NOMO-1 treated with dmso at 0.1 percent for 144 hours (cell line): Measurements from ENCODE around the gene GZMB.
"Not testable (repeated sequence)": the region's sequence is repeated elsewhere in the genome, so short reads cannot be mapped to it uniquely, and the experiment has no call there.

Experiments
- DNase-seq: peaks from one replicate; lab custom pipeline; 2025; ENCODE audit not compliant: unreplicated experiment; lab: John Stamatoyannopoulos, UW

The GZMB gene, protein sequence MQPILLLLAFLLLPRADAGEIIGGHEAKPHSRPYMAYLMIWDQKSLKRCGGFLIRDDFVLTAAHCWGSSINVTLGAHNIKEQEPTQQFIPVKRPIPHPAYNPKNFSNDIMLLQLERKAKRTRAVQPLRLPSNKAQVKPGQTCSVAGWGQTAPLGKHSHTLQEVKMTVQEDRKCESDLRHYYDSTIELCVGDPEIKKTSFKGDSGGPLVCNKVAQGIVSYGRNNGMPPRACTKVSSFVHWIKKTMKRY

GRCh38 chr14:24634158-24634557, at the start of gene GZMB:
Gene GZMB (minus strand): TSS chr14:24634190. CDS start chr14:24634160, 30 bp downstream.
- no peak for DNase-seq

- DNase-seq, result no peak
Measured at GRCh38 chr14:24681056-24681455, 47.1 kb upstream of the GZMB start.

DNA sequence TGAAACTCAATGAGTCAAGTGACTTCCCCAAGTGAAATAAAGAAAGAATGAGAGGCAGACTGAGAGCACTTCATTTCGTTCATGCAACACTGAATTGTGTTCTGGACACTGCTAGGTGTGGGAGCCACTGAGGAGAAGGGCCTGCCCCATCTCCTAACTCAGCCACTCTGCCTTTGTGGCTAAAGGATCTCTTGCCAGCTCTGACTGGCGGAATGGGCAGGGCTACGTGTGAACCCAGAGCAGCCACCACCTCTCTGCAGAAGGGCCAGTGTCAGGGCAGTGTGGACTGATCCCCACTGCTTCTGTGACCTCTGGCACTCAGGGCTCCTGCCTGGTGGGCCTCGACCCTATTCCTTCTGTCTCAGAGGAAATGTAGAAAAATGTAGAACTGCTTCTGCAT, 46.5 kb upstream of the GZMB start:
- no peak for DNase-seq

- no peak for DNase-seq
Measured at GRCh38 chr14:24679248-24679961, 45.4 kb upstream of the GZMB start.

GRCh38 chr14:24678801-24679247, 44.8 kb upstream of the GZMB start:
- peak; percentile 83 for DNase-seq

DNA sequence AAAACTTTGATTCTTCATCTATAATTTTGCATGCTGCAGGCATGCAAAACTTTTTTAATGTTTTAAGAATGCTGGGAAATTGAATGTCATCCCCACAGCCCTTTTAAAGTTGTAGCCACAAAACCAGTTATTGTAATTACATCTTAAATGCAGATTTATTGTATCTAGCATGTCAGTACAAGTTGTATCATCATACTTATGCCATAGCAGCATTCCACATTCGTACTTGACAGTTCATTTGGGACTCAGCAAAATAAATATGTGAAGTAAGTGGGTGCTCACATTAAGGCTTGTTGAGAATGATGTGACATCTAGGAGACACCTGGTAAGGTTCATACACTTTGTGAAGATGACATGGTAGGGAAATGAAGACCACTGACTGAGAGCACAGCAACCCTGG, 44.0 kb upstream of the GZMB start:
- no peak for DNase-seq

DNA sequence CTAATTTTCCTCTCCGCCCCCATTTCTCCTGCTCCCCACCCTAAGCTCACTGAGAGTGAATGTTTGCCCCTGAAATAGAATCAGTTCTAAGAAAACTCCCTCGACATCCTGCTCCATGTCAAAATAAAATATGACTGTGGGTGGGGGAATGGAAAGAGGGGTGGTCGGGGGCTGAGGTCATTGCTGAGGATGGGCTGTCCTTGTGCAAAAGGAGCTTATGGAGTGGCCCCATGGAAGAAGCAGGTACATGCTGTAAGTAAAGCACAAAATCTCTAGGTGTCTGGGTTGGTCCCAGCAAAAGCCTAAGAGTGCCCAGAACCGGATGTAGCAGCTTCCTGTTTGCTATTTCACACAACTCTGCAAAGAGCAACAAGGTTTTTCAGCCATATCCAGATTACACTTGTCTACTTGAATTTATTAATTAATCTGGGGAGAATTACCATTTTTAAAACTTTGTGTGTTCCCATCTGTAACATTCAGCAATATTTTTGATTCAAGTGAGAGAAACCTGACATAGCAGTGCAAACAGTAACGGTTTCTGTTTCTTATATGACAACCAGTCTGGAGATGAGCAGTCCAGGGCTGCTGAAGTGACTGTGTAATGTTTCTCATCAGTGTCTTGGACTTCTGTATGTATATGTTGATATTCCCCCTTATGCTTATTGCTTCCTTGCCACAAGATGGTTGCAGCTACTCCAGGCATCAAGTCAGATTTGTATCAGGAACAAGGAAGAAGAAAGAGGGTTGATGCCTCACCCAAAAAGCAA, 40.4 kb upstream of the GZMB start:
- DNase-seq, result no peak

DNA sequence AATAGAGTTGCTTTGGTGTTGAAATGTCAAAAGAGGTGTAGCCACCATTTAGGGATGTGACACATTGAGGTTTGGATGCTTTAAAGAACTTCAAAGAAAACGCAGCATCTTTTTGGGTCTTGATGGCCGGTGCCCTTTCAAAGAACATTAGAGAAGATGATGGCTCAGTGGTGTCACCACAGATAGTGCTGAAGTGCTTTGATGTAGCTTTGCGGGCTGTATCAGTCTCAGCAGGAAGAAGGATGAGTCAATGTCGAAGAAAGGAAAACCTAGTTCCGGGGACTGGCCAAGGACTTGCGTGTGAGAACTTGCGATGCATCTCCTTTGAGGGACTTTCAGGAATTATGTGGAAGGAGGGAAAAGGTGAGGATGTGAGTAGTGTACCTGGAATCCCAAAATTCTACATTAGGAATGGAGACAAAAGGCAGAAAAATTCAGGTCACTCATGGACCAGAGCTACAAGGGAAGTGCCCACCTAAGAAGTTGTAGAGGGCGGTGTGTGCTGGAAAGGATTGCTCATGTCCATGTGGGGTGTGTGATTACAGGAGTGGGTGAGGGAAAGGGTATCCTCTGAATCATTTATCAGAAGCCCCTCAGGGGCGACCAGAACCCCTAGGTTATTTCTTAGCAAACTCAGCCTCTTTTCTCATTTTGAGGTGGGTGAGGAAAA, 39.7 kb upstream of the GZMB start:
- DNase-seq, result peak; percentile 40

DNA sequence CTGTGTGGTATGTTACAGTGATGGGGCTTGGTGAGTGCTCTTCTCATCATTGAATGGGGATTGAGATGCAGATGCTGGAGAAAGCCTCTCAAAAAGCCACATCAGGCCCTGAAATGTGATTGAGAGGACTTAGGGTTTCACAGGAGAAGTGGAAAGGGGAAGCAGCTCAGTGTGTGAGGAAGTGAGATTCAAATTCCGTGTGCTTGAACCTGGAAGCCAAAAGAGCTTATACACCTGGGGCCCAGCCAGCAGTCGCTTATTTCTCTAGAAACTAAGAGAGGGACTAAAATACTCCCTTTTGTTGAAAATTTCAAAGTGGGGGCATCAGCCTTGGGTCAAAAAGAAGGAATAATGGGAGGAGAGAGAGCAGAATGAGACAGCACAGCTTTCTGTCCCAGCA, 39.1 kb upstream of the GZMB start:
- peak; percentile 88 for DNase-seq

DNA sequence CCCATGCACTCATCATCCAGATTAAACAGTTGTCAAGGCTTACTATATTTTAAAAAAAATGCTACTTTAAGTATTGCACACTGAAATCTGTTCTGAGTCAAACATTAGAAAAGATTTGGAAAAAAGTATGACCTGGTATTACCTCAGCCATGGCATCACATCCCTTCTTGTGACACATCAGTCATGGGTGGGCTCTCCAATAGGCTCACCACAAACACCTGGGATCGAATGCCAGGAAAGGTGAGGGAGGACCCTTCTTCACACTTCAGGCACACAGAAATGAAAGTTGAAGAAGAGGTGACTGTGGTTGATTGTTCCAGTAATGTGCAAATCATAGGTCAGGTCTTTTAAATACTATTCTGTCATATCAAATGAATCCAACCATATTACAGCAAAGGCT, 36.6 kb upstream of the GZMB start:
- no peak for DNase-seq

DNA sequence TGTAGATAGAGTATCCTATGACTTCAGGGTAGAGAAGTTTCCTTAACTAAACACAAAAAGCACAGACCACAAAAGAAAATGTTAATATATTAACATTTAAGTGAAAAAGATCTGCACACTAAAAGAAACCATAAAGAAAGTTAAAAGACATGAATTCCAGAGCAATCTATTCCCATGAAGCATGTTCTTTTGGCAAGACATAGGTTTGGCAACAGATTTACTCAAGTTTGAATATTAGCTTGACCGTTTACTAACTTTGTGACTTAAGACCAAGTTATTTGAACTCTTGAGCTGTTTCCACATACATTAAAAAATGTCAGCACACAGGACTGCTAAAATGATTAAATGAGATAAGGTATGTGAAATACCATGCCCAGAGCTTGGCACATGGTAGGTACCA, 35.7 kb upstream of the GZMB start:
- no peak for DNase-seq

- DNase-seq, result peak; percentile 69
Measured at GRCh38 chr14:24665440-24665991, 31.5 kb upstream of the GZMB start.

DNA sequence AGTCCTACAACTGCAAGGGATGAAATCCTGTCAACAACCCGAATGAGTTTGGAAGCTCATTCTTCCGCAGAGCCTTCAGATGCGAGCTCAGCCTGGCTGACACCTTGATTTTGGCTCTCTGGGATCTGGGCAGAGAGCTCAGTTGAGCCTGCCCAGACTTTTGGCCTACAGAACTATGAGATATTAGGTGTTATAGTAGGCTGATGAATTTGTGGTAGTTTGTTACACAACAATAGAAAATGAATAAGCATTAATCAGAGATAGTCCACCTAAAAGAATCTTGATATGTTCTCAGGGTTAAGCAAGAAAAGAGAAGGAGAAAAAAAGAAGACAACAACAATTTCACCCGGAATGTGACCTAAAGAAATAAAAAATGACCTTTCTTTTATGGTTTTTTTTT, 30.4 kb upstream of the GZMB start:
- no peak for DNase-seq

DNA sequence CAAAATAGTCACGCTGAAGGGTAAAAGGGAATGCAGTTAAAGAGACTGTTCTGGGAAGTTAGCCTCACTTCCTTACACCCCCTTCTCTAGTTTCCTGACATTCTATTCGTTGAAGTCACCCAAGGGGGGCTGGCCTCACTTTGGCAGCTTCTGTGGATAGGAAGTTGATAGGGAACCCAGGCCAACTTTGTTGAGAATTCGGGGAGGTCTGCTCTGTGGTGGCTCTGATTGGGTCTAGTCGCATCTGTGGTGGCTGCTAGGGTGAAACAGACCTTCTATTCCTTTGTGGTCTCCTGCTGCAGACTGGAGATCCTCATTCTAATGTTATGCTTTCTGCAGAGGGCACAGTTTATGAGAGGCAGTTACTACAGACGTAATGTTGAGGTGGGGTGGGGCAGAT, 28.8 kb upstream of the GZMB start:
- peak; percentile 86 for DNase-seq

- peak; percentile 87 for DNase-seq
Measured at GRCh38 chr14:24659916-24660570, 26.1 kb upstream of the GZMB start.

DNA sequence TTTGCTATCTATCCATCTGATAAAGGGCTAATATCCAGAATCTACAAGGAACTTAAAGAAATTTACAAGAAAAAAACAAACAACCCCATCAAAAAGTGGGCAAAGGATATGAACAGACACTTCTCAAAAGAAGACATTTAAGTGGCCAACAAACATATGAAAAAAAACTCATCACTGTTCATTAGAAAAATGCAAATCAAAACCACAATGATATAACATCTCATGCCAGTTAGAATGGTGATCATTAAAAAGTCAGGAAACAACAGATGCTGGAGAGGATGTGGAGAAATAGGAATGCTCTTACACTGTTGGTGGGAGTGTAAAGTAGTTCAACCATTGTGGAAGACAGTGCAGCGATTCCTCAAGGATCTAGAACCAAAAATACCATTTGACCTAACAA, 14.4 kb upstream of the GZMB start:
- DNase-seq, result not testable (repeated sequence)

GRCh38 chr14:24639905-24640304, 5.9 kb upstream of the GZMB start:
- no peak for DNase-seq

DNA sequence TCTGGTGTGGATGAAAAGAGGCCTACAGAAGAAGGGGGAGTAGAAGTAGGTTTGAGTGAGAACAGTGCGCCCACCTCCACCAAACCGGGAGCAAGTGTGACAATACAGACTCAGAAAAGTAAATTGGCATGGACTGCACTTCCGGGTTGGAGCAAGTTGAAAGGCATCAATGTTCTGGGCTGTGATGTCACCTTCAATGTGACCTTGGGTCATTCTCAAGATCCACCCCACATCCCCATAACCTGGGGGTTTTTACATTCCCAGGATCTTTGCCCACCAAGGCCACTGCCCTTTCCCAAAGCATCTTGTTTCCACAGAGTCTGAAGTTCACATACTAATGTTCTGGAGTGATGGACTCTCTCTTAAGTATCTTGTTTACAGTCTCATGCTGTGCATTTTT, 5.3 kb upstream of the GZMB start:
- DNase-seq, result no peak

DNA sequence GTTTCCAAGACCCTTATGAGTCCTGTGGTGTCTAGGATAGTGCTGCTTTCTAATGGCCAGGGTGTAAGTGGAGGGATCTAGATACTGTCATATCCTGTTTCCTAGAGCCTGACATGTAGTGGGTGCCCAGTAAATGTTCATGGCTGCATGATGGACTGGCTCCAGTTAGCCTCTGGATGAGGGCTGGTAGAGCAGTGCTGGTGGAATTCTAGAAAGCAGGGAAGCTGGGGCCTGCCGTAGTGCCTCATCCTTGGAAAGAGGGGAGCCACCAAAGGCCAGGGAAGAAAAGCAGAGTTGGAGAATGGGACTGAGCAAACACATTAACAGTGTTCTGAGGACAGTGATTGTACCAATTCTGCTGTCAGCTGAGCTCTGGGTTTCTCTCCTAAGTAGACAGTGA, 637 bp downstream of the GZMB start:
- DNase-seq, result no peak

DNA sequence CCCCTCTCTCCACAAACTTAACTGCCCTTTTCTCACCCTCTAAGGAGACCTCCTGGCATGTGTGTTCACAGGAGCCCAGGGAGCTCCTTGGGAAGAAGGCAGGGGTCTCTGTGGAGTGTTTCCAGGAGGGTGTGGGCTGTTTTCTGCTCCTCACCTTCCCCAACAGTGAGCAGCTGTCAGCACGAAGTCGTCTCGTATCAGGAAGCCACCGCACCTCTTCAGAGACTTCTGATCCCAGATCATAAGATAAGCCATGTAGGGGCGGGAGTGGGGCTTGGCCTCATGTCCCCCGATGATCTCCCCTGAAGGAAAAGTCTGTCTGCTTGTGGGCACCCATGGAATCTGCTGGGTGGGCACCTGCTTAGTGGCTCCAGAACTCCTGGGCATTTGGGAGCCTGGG, 1.2 kb downstream of the GZMB start:
- no peak for DNase-seq

- no peak for DNase-seq
Measured at GRCh38 chr14:24632336-24632735, 1.7 kb downstream of the GZMB start.
